ENCODE measurements around the gene ORM2.

Gene ORM2

DNA sequence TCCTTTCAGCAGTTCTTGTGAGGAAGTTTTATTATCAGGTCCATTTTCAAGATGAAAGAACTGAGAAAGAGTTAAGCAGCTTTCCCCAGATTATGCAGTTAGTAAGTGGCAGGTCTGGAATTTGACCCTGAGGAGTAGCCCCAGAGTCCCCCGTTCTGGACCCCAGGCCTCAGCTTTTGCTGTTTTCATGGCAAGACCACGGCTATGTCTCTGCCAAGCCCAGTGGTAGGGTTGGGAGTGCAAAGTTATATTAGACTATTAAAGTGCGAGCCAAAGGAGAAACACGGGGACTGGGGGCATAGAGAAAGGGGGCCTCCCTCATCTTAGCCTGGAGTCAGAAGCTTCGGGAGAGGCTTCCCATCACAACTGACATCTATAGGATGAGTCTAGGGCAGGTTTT, 26.1 kb upstream of the ORM2 start:
- H3K4me3 ChIP-seq (ENCODE audit: low read length): no peak overlapping the region
- no peak for DNase-seq (ENCODE audit: low read depth)
- TF ChIP-seq, protein P1, sequence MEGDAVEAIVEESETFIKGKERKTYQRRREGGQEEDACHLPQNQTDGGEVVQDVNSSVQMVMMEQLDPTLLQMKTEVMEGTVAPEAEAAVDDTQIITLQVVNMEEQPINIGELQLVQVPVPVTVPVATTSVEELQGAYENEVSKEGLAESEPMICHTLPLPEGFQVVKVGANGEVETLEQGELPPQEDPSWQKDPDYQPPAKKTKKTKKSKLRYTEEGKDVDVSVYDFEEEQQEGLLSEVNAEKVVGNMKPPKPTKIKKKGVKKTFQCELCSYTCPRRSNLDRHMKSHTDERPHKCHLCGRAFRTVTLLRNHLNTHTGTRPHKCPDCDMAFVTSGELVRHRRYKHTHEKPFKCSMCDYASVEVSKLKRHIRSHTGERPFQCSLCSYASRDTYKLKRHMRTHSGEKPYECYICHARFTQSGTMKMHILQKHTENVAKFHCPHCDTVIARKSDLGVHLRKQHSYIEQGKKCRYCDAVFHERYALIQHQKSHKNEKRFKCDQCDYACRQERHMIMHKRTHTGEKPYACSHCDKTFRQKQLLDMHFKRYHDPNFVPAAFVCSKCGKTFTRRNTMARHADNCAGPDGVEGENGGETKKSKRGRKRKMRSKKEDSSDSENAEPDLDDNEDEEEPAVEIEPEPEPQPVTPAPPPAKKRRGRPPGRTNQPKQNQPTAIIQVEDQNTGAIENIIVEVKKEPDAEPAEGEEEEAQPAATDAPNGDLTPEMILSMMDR (conservative IDR thresholded peaks at IDR 0.05; ENCODE audit: low read length): no peak

- no peak overlapping the region for H3K4me3 ChIP-seq (ENCODE audit: low read length)
- TF ChIP-seq, protein P1 (conservative IDR thresholded peaks at IDR 0.05; ENCODE audit: low read length): no peak
- DNase-seq (ENCODE audit: low read depth): no peak
Observed at GRCh38 chr9:114303977-114304376, 25.7 kb upstream of the ORM2 start.

- H3K4me3 ChIP-seq (ENCODE audit: low read length): no peak overlapping the region
- TF ChIP-seq, protein P1 (conservative IDR thresholded peaks at IDR 0.05; ENCODE audit: low read length): no peak
- no peak for DNase-seq (ENCODE audit: low read depth)
Observed at GRCh38 chr9:114304416-114305188, 25.1 kb upstream of the ORM2 start.

DNA sequence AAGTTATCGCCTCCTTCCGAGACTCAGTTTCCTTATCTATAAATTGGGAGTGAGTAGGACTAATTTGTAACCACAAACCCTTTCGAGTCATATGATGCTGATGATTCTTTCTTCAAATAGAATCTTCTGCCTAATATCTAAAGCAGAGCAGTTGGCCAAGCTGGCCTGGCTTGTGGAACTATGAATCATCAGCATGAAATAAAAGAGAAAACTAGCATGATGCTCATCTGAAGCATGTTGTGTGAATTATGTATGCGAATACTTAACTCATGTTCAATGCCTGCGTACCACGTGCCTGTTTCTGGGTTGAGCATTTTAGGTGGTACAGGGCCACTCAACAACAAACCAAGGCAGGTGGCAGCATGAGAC, 21.8 kb upstream of the ORM2 start:
- H3K4me3 ChIP-seq (ENCODE audit: low read length): no peak overlapping the region
- TF ChIP-seq, protein P1 (conservative IDR thresholded peaks at IDR 0.05; ENCODE audit: low read length): no peak
- DNase-seq (ENCODE audit: low read depth): peak; percentile 48

- no peak for DNase-seq (ENCODE audit: low read depth)
- TF ChIP-seq, protein P1 (conservative IDR thresholded peaks at IDR 0.05; ENCODE audit: low read length): no peak
- H3K4me3 ChIP-seq (ENCODE audit: low read length): no peak overlapping the region
Observed at GRCh38 chr9:114308361-114308950, 21.2 kb upstream of the ORM2 start.

- H3K4me3 ChIP-seq (ENCODE audit: low read length): no peak overlapping the region
- TF ChIP-seq, protein P1 (conservative IDR thresholded peaks at IDR 0.05; ENCODE audit: low read length): no peak
- DNase-seq (ENCODE audit: low read depth): no peak
Observed at GRCh38 chr9:114309096-114309495, 20.6 kb upstream of the ORM2 start.

Data from AG10803 (cell line).